H9 (cell line): Measurements from ENCODE around the gene COL17A1. TPM values are rescaled to one million over a fixed set of nuclear protein-coding genes. Genes with fewer than 3 reads are reported as not detected.

Experiments
- DNase-seq: peaks from one replicate; pipeline ENCODE4 v3.0.0-alpha.2; 2017
- H2AFZ ChIP-seq: one replicate; pipeline ENCODE4 v1.6.1; 2013; ENCODE audit warnings: mild to moderate bottlenecking, low read length, control low read depth, moderate library complexity
- H2AK5ac ChIP-seq: 2 replicates; pipeline ENCODE4 v1.6.1; 2013; ENCODE audit warnings: low read length, control low read depth, mixed read lengths; ENCODE audit not compliant: insufficient read length
- H2BK120ac ChIP-seq: one replicate; pipeline ENCODE4 v1.6.1; 2013; ENCODE audit warnings: low read depth, mild to moderate bottlenecking, low read length, control low read depth, inconsistent platforms; ENCODE audit not compliant: poor library complexity, severe bottlenecking
- H2BK12ac ChIP-seq: 2 replicates; pipeline ENCODE4 v1.6.1; 2013; ENCODE audit warnings: low read length, control low read depth, mixed read lengths, low read depth; ENCODE audit not compliant: insufficient read length
- H2BK15ac ChIP-seq: 2 replicates; pipeline ENCODE4 v1.6.1; 2013; ENCODE audit warnings: low read depth, low read length, control low read depth
- H2BK20ac ChIP-seq: one replicate; pipeline ENCODE4 v1.6.1; 2013; ENCODE audit warnings: low read depth, mild to moderate bottlenecking, low read length, control low read depth, inconsistent platforms; ENCODE audit not compliant: poor library complexity, severe bottlenecking
- H2BK5ac ChIP-seq: 2 replicates; pipeline ENCODE4 v1.6.1; 2013; ENCODE audit warnings: low read length, control low read depth, mixed read lengths; ENCODE audit not compliant: insufficient read length
- H3K14ac ChIP-seq: 2 replicates; pipeline ENCODE4 v1.6.1; 2013; ENCODE audit warnings: low read length, control low read depth; ENCODE audit not compliant: insufficient read depth
- H3K18ac ChIP-seq: 2 replicates; pipeline ENCODE4 v1.6.1; 2013; ENCODE audit warnings: low read depth, mild to moderate bottlenecking, mixed read lengths, low read length, control low read depth; ENCODE audit not compliant: insufficient read length
- H3K23ac ChIP-seq: 2 replicates; pipeline ENCODE4 v1.6.1; 2013; ENCODE audit warnings: low read length, control low read depth, mixed read lengths, low read depth; ENCODE audit not compliant: insufficient read length
- H3K23me2 ChIP-seq: 2 replicates; pipeline ENCODE4 v1.6.1; 2013; ENCODE audit warnings: low read depth, mild to moderate bottlenecking, mixed read lengths, low read length, control low read depth; ENCODE audit not compliant: insufficient read length, poor library complexity, severe bottlenecking
- H3K27ac ChIP-seq: 2 replicates; pipeline ENCODE4 v1.5.1; 2013; ENCODE audit warnings: low read length, control low read depth, mixed read lengths, low read depth; ENCODE audit not compliant: insufficient read length
- H3K27me3 ChIP-seq: 2 replicates; pipeline ENCODE4 v1.6.1; 2013; ENCODE audit warnings: low read length, control low read depth, inconsistent platforms; ENCODE audit not compliant: insufficient read depth
- H3K4ac ChIP-seq: 2 replicates; pipeline ENCODE4 v1.6.1; 2013; ENCODE audit warnings: low read depth, mild to moderate bottlenecking, control low read depth, inconsistent platforms, low read length, moderate library complexity
- H3K4me1 ChIP-seq: 2 replicates; pipeline ENCODE4 v1.6.1; 2013; ENCODE audit warnings: low read length, control low read depth, inconsistent platforms; ENCODE audit not compliant: insufficient read depth
- H3K4me2 ChIP-seq: 2 replicates; pipeline ENCODE4 v1.6.1; 2013; ENCODE audit warnings: low read length, control low read depth, mixed read lengths; ENCODE audit not compliant: insufficient read length, insufficient read depth
- H3K56ac ChIP-seq: 2 replicates; pipeline ENCODE4 v1.6.1; 2013; ENCODE audit warnings: low read depth, mild to moderate bottlenecking, mixed read lengths, low read length, control low read depth; ENCODE audit not compliant: insufficient read length
- H3K79me1 ChIP-seq: 2 replicates; pipeline ENCODE4 v1.6.1; 2013; ENCODE audit warnings: low read depth, mild to moderate bottlenecking, moderate library complexity, low read length, control low read depth, inconsistent platforms; ENCODE audit not compliant: insufficient read depth, poor library complexity, severe bottlenecking
- H3K79me2 ChIP-seq: 2 replicates; pipeline ENCODE4 v1.6.1; 2013; ENCODE audit warnings: low read length, control low read depth, inconsistent platforms; ENCODE audit not compliant: insufficient read depth
- H3K9ac ChIP-seq: 2 replicates; pipeline ENCODE4 v1.6.1; 2013; ENCODE audit warnings: low read length, control low read depth, mixed read lengths; ENCODE audit not compliant: insufficient read length; ENCODE audit errors: extremely low read depth
- H3K9me3 ChIP-seq: one replicate; pipeline ENCODE4 v1.6.1; 2013; ENCODE audit warnings: low read depth, low read length, inconsistent platforms; ENCODE audit not compliant: control insufficient read depth
- H3T11ph ChIP-seq: one replicate; pipeline ENCODE4 v1.6.1; 2013; ENCODE audit warnings: mild to moderate bottlenecking, low read length, control low read depth, inconsistent platforms
- H4K20me1 ChIP-seq: one replicate; pipeline ENCODE4 v1.6.1; 2013; ENCODE audit not compliant: control insufficient read depth, insufficient read length, insufficient read depth
- H4K5ac ChIP-seq: 2 replicates; pipeline ENCODE4 v1.6.1; 2013; ENCODE audit warnings: low read depth, mild to moderate bottlenecking, mixed read lengths, low read length, control low read depth; ENCODE audit not compliant: insufficient read length
- H4K8ac ChIP-seq: replicated peaks from 2 replicates; pipeline ENCODE4 v1.6.1; 2013; ENCODE audit warnings: low read length, control low read depth, mixed read lengths, low read depth; ENCODE audit not compliant: insufficient read length
- H4K91ac ChIP-seq: 2 replicates; pipeline ENCODE4 v1.6.1; 2013; ENCODE audit warnings: low read depth, mild to moderate bottlenecking, moderate library complexity, mixed read lengths, low read length, control low read depth; ENCODE audit not compliant: insufficient read length
- H3K27ac Mint-ChIP-seq, 3 experiments: 2 replicates in 2 of 3; 3 replicates in 1 of 3; pipeline ENCODE4 v1.8.0; 2020 to 2021; ENCODE audit warnings: mixed read lengths in 3 of 3, mild to moderate bottlenecking in 1 of 3, moderate library complexity in 1 of 3
- H3K27me3 Mint-ChIP-seq: 2 replicates; pipeline ENCODE4 v1.8.0; 2021; ENCODE audit warnings: low read depth, mild to moderate bottlenecking, moderate library complexity, mixed read lengths
- H3K36me3 Mint-ChIP-seq, 3 experiments: 2 replicates in 2 of 3; 3 replicates in 1 of 3; pipeline ENCODE4 v1.8.0; 2020 to 2021; ENCODE audit warnings: low read depth in 3 of 3, mixed read lengths in 3 of 3; ENCODE audit not compliant: insufficient read depth in 1 of 3
- H3K4me1 Mint-ChIP-seq, 2 experiments: 2 replicates each; pipeline ENCODE4 v1.8.0; 2020; ENCODE audit warnings: mixed read lengths in 2 of 2
- H3K4me3 Mint-ChIP-seq, 2 experiments: 2 replicates in 1 of 2; 3 replicates in 1 of 2; pipeline ENCODE4 v1.8.0; 2020 to 2021; ENCODE audit warnings: mild to moderate bottlenecking in 2 of 2, mixed read lengths in 2 of 2, moderate library complexity in 1 of 2
- H3K9me3 Mint-ChIP-seq, 2 experiments: 2 replicates in 1 of 2; 3 replicates in 1 of 2; pipeline ENCODE4 v1.8.0; 2020; ENCODE audit warnings: mild to moderate bottlenecking in 2 of 2, mixed read lengths in 2 of 2, moderate library complexity in 1 of 2
- CTCF ChIP-seq: fragments of 200-600 bp; sonication (generic); conservative IDR thresholded peaks from 3 replicates; pipeline ENCODE4 v1.8.0; 2021; ENCODE audit warnings: antibody characterized with exemption, mild to moderate bottlenecking
- WGBS: extraction: QIAGEN DNeasy Blood & Tissue Kit; methylation state at CpG from one replicate; pipeline ENCODE4 v1.1.7; 2013; ENCODE audit warnings: missing lambda C conversion rate, low lambda C conversion rate, mixed read lengths; ENCODE audit not compliant: insufficient read length; ENCODE audit errors: extremely low coverage; 5-methylcytosine and 5-hydroxymethylcytosine counted together
- total RNA-seq: library from RNA; stranded (reverse); gene quantifications from 2 replicates; pipeline ENCODE4 v1.2.1, GENCODE V29; 2021

Gene COL17A1
- total RNA-seq, 1 experiment from 2014 or later = 1.9 TPM

- no peak overlapping the region for H2AK5ac ChIP-seq
- H3K56ac ChIP-seq = no peak overlapping the region
- Mint-ChIP-seq H3K27me3 (no peaks in the 10 kb centered on the region; the same call in 1 of the 2 replicates), H3K27ac (no peak overlapping the region), H3K9me3 (no peaks in the 10 kb centered on the region), H3K36me3 (no peaks in the 10 kb centered on the region; a peak in 1 of 7 replicates), H3K4me1 (peaks cover 9 to 10% of the 10 kb centered on the region in 2 experiments), H3K4me3 (no peak overlapping the region)
- no peak overlapping the region for H2BK15ac ChIP-seq
- no peak overlapping the region for H3K4me2 ChIP-seq
- WGBS = no CpG with 5 or more reads among the region's 9 CpGs
- no peak for TF ChIP-seq CTCF
- H2BK20ac ChIP-seq = no peak overlapping the region
- no peaks in the 10 kb centered on the region for H3K79me2 ChIP-seq
- H3K27ac ChIP-seq = no peak overlapping the region
- no peaks in the 10 kb centered on the region for H3K79me1 ChIP-seq
- H4K5ac ChIP-seq = no peak overlapping the region
- H3K14ac ChIP-seq = no peak overlapping the region
- H4K20me1 ChIP-seq = no peaks in the 10 kb centered on the region
- no peak overlapping the region for H2BK12ac ChIP-seq
- H3K4me1 ChIP-seq = no peaks in the 10 kb centered on the region; the same call in 1 of the 2 replicates
- H3K9me3 ChIP-seq = no peaks in the 10 kb centered on the region
- no peak overlapping the region for H3K18ac ChIP-seq
- no peak overlapping the region for H2BK120ac ChIP-seq
- H4K8ac ChIP-seq = no peak overlapping the region
- no peak overlapping the region for H2BK5ac ChIP-seq
- H2AFZ ChIP-seq = no peak overlapping the region
- no peak overlapping the region for H3K9ac ChIP-seq
- no peak overlapping the region for H4K91ac ChIP-seq
- peak; percentile 8 for DNase-seq
- H3T11ph ChIP-seq = no peak overlapping the region
- H3K4ac ChIP-seq = no peak overlapping the region
- no peaks in the 10 kb centered on the region for H3K23me2 ChIP-seq
- no peak overlapping the region for H3K23ac ChIP-seq
- H3K27me3 ChIP-seq = no peaks in the 10 kb centered on the region
Measured at GRCh38 chr10:104040862-104041789, 44.6 kb downstream of the COL17A1 start.
